RWPE1 (cell line): ENCODE data around the gene TMEM123.

Experiments used
- CTCF ChIA-PET: fragments of 350-600 bp; sonication (Branson Sonifier 250); formaldehyde crosslinking; extraction: SDS; loops from one replicate; lab custom pipeline; 2021; lab: Yijun Ruan, JAX
- POLR2A ChIA-PET: fragments of 400-600 bp; formaldehyde crosslinking; extraction: SDS; loops from one replicate; lab custom pipeline; 2020; ENCODE audit warnings: antibody characterized with exemption; ENCODE audit not compliant: low non-redundant PET; lab: Yijun Ruan, JAX
- DNase-seq: peaks from one replicate; pipeline ENCODE4 v3.0.0; 2012; ENCODE audit warnings: low spot score
- H3K27ac ChIP-seq: fragments of 450-650 bp; 2 replicates; pipeline ENCODE4 v1.5.1; 2017
- CTCF ChIP-seq: fragments of 450-650 bp; conservative IDR thresholded peaks from 2 replicates; pipeline ENCODE4 v1.5.1; 2017; ENCODE audit warnings: low read depth, mild to moderate bottlenecking

Gene TMEM123

GRCh38 chr11:102430158-102430836 lies 22.3 kb downstream of the TMEM123 start:
- ChIA-PET POLR2A (no interaction called here), CTCF (interaction anchor here (0.6 kb wide), 1 partner anchor 70 kb away, joined by 3 read pairs; no protein-coding TSS in a partner anchor)
- DNase-seq: no peak
- H3K27ac ChIP-seq: no peak overlapping the region
- no peak for TF ChIP-seq CTCF

GRCh38 chr11:102429691-102430090 lies 22.9 kb downstream of the TMEM123 start:
- ChIA-PET CTCF (no interaction called here), POLR2A (no interaction called here)
- no peak for TF ChIP-seq CTCF
- DNase-seq: no peak
- H3K27ac ChIP-seq: no peak overlapping the region

- DNase-seq: no peak
- TF ChIP-seq CTCF: no peak
- POLR2A ChIA-PET: no interaction called here
- CTCF ChIA-PET: no interaction called here
- no peak overlapping the region for H3K27ac ChIP-seq
Observed at GRCh38 chr11:102429226-102429625, 23.3 kb downstream of the TMEM123 start.

GRCh38 chr11:102428696-102429095 lies 23.9 kb downstream of the TMEM123 start:
- CTCF ChIA-PET: interaction anchor here (0.6 kb wide), 2 partner anchors 26 to 422 kb away, joined by 3 to 5 read pairs; no protein-coding TSS in a partner anchor
- no peak for DNase-seq
- no peak overlapping the region for H3K27ac ChIP-seq
- no peak for TF ChIP-seq CTCF
- POLR2A ChIA-PET: no interaction called here

GRCh38 chr11:102427068-102427467 lies 25.5 kb downstream of the TMEM123 start:
- ChIA-PET POLR2A (no interaction called here), CTCF (interaction anchor here (0.7 to 1.2 kb wide), 3 partner anchors 121 to 990 kb away, joined by 3 to 4 read pairs (median 3); no protein-coding TSS in a partner anchor)
- no peak for DNase-seq
- TF ChIP-seq CTCF: no peak
- H3K27ac ChIP-seq: no peak overlapping the region

- no peak overlapping the region for H3K27ac ChIP-seq
- no peak for TF ChIP-seq CTCF
- POLR2A ChIA-PET: no interaction called here
- DNase-seq: no peak
- CTCF ChIA-PET: interaction anchor here (0.7 to 1.3 kb wide), 4 partner anchors 69 to 989 kb away, joined by 3 to 4 read pairs (median 4); no protein-coding TSS in a partner anchor
Observed at GRCh38 chr11:102426570-102426969, 26.0 kb downstream of the TMEM123 start.
